GM10248 (cell line): ENCODE measurements around the gene SAMD8.

Source experiments
- CTCF ChIA-PET: fragments of 300-600 bp; sonication (Branson Sonifier 250); formaldehyde crosslinking; extraction: SDS; loops from one replicate; lab custom pipeline; 2021; ENCODE audit warnings: antibody characterized with exemption; lab: Yijun Ruan, JAX
- POLR2A ChIA-PET: fragments of 350-650 bp; sonication (Branson Sonifier 250); formaldehyde crosslinking; extraction: SDS; loops from one replicate; lab custom pipeline; 2020; ENCODE audit warnings: antibody characterized with exemption; lab: Yijun Ruan, JAX
- DNase-seq: peaks from one replicate; pipeline ENCODE4 v3.0.0; 2012; ENCODE audit errors: extremely low spot score
- TF ChIP-seq, protein P1 (sequence below): IDR thresholded peaks from 2 replicates; pipeline ENCODE4 v1.5.1; 2012; ENCODE audit warnings: mild to moderate bottlenecking, low read depth; ENCODE audit errors: extremely low read depth, missing control alignments, control extremely low read depth

SAMD8 gene

DNA sequence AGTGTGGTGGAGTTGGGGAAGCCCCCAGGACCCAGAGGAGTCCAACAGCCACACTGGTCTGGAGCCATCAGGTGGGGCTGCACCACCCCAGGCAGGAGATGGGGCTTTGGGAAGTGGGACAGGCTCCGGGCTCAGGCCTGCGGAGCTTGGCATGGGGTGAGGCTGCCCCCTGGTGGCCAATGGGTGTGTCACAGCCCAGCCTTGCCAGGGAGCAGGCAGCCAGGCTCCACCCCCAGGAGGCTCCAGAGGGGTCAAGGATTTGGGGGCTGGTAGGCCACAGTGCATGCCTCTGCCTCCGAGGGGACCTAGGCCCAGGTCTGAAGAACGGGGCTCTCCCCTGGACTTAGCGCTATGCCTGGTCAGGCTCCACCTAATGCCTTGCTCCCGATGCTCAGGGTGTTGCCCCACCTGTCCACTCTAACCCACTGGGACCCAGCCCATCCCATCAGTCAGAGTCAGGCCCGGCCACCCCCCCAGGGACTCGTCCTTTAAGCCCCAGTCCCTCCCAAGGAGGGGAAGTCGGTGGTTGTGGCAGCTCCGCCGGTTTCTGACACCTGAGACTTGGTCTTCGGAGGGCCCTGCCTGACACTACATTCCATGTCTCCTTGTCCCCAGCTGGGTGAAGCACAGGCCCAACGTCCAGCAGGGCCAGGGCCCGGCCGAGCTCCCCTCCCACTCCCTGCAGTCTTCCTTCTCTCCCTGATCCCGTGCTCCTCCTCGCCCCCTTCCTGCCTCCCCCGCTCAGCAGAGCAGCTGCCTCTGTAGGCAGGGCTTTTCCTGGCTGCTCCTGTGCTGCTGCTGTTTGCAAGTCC lies 11.3 kb upstream of the SAMD8 start:
- CTCF ChIA-PET = interaction anchor here (1.0 to 5.3 kb wide), 22 partner anchors 8 to 1221 kb away, joined by 3 to 53 read pairs (median 4); partner anchors contain the start of genes COMTD1 and SAMD8
- peak; percentile 90 for DNase-seq
- TF ChIP-seq, protein P1, sequence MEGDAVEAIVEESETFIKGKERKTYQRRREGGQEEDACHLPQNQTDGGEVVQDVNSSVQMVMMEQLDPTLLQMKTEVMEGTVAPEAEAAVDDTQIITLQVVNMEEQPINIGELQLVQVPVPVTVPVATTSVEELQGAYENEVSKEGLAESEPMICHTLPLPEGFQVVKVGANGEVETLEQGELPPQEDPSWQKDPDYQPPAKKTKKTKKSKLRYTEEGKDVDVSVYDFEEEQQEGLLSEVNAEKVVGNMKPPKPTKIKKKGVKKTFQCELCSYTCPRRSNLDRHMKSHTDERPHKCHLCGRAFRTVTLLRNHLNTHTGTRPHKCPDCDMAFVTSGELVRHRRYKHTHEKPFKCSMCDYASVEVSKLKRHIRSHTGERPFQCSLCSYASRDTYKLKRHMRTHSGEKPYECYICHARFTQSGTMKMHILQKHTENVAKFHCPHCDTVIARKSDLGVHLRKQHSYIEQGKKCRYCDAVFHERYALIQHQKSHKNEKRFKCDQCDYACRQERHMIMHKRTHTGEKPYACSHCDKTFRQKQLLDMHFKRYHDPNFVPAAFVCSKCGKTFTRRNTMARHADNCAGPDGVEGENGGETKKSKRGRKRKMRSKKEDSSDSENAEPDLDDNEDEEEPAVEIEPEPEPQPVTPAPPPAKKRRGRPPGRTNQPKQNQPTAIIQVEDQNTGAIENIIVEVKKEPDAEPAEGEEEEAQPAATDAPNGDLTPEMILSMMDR = peak; percentile 99
- POLR2A ChIA-PET = no interaction called here

DNA sequence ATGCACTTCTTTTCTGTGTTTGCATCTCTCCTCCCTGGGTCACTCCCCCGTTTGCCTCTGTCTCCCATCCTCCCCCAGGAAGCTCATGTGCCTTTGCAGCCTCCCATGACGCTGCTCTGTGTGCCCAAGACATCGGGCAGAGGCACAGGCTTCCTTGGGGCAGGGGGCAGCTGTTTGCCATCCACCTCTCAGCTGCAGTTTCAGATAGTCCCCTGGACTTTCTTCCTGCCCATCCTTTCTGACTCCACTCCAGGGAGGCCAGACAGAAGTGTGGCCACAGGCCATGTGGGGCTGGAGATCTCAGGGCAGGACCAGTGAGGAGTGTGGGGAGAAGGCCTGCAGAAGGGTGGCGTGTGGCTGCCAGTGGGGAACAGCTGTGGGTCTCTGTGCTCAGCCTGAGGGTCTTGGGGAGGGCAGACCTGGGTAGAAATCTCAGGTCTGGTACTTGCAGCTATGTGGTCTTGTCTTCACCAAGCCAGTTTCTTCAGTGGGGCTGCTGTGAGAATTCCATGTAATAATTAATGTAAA lies 10.6 kb upstream of the SAMD8 start:
- ChIA-PET POLR2A (no interaction called here), CTCF (interaction anchor here (0.9 to 5.3 kb wide), 19 partner anchors 9 to 1221 kb away, joined by 3 to 53 read pairs (median 4); partner anchors contain the start of genes COMTD1 and SAMD8)
- TF ChIP-seq, protein P1 = no peak
- no peak for DNase-seq

GRCh38 chr10:75101416-75102251 lies 9.8 kb upstream of the SAMD8 start:
- TF ChIP-seq, protein P1 = no peak
- ChIA-PET CTCF (interaction anchor here (0.8 to 5.3 kb wide), 13 partner anchors 9 to 1222 kb away, joined by 3 to 53 read pairs (median 4); partner anchors contain the start of genes COMTD1 and SAMD8), POLR2A (no interaction called here)
- no peak for DNase-seq

DNA sequence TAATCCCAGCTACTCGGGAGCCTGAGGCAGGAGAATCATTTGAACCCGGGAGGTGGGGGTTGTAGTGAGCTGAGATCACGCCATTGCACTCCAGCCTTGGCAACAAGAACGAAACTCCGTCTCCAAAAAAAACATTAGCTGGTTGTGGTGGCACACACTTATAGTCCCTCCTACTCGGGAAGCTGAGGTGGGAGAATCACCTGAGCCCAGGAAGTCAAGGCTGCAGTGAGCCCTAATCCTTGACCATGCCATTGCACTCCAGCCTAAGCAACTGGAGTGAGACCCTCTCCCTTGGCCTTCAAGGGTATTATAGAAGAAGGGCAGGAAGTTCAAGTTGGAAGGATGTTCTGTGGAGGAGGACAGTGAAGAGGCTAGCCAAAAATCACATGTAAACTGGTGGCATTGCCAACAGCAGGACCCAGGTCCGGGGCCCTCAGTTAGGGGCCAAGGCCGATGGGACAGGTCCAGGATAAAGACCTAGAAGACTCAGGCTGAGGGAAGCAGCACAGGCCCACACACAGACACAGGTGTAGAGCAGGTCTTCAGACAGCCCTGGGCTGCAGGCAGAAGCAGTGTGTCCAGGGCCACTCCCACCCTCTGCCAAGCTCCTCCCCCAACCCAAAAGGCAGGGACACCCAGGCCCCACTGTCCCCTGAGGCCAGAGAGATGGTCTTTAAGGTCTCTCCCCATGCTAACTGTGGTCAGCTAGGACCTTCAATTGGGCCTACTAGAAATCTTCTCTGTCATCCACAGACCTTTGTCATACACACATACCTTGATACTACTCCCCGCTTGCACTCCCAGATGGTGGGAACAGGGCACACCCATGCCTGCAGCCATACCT lies 8.4 kb upstream of the SAMD8 start:
- ChIA-PET POLR2A (no interaction called here), CTCF (interaction anchor here (0.6 to 3.3 kb wide), 6 partner anchors 7 to 860 kb away, joined by 3 to 22 read pairs (median 7); partner anchors contain the start of genes COMTD1 and SAMD8)
- TF ChIP-seq, protein P1 = no peak
- no peak for DNase-seq

DNA sequence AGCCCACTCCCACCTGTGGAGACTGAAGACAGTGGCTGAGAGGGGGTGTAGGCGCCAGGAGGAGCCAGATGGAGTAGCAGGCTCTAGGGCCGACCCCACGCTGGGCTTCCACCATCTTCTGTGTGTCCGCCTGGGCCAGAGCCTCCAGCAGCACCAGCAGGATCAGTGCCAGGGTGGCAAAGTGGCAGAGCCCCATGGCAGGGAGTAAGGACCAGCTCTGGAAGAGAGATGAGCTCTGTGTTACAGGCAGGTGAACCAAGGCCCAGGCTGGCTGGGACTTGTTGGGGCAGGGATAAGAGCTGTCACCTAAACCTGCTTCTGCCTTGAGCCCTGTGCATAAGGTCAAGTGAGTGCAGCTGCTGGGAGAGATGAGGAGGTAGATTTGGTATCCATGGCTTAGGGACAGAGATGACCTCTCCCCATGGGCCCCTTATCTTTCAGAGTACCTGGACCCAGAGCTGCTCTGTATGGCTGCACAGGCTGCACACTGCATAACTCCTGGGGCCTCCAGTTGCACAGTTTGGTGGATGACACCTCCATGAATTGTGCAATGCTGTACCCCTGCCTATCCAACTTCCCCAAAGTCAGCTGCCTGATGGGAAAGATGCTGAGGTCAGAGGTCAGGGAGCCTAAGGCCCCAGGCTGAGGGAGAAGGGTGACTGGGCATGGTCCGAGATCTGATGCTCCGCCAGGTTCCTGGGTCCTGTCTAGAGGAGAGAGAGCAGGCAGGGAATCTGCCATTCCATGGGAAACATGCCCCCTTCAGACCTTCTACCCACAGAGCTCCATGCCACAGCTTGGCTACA lies 7.4 kb upstream of the SAMD8 start:
- TF ChIP-seq, protein P1 = no peak
- no peak for DNase-seq
- ChIA-PET CTCF (interaction anchor here (0.6 to 2.7 kb wide), 8 partner anchors 9 to 861 kb away, joined by 3 to 12 read pairs (median 4); partner anchors contain the start of gene COMTD1), POLR2A (no interaction called here)
